Vagina (tissue), 2 donors: Measurements from ENCODE around the gene WDR4.

Experiments
- CTCF ChIP-seq, 3 experiments: fragments of 450-650 bp in 2 of 3; fragments of 200-600 bp in 1 of 3; sonication (generic) in 1 of 3; IDR thresholded peaks; one replicate each; pipeline ENCODE4 v1.5.1; 2017 to 2019; ENCODE audit warnings: antibody characterized with exemption in 3 of 3, mild to moderate bottlenecking in 2 of 3, moderate library complexity in 2 of 3
- POLR2A ChIP-seq, 2 donors: fragments of 450-650 bp; IDR thresholded peaks; one replicate each; pipeline ENCODE4 v1.6.1; 2017; ENCODE audit warnings: antibody characterized with exemption in 2 of 2, mild to moderate bottlenecking in 2 of 2, moderate library complexity in 2 of 2
- POLR2AphosphoS5 ChIP-seq, 2 donors: sonication (generic); formaldehyde crosslinking; IDR thresholded peaks; one replicate each; pipeline ENCODE4 v1.9.0; 2017; ENCODE audit warnings: antibody characterized with exemption in 2 of 2, mild to moderate bottlenecking in 2 of 2, low read depth in 1 of 2; ENCODE audit not compliant: insufficient read depth in 1 of 2

GRCh38 chr21:42905195-42905594 is 25.9 kb upstream of the WDR4 start:
- TF ChIP-seq POLR2A (IDR thresholded peaks at IDR 0.05): no peak
- no peak for TF ChIP-seq CTCF (IDR thresholded peaks at IDR 0.05)
- no peak for TF ChIP-seq POLR2AphosphoS5 (IDR thresholded peaks at IDR 0.05; ENCODE audit: insufficient read depth in 1 of 2, low read depth in 1 of 2)
